Peyer's patch (tissue), 4 donors: ENCODE data around the gene PACSIN2.

Experiments used
- CTCF ChIP-seq, 6 experiments: fragments of 450-650 bp in 4 of 6; fragments of 200-600 bp in 2 of 6; sonication (generic) in 1 of 6; IDR thresholded peaks; one replicate each; pipeline ENCODE4 v1.5.1; 2017 to 2019; ENCODE audit warnings: antibody characterized with exemption in 6 of 6, mild to moderate bottlenecking in 3 of 6, moderate library complexity in 1 of 6
- POLR2A ChIP-seq, 2 donors: fragments of 450-650 bp; IDR thresholded peaks; one replicate each; pipeline ENCODE4 v1.5.1; 2017; ENCODE audit warnings: antibody characterized with exemption in 2 of 2, mild to moderate bottlenecking in 2 of 2, moderate library complexity in 2 of 2

- no peak for TF ChIP-seq POLR2A (IDR thresholded peaks at IDR 0.05)
- TF ChIP-seq CTCF (IDR thresholded peaks at IDR 0.05) = peak in 4 of 6 experiments; percentile 23 to 57 (median 46)
Measured at GRCh38 chr22:43060183-43060582, 45.2 kb upstream of the PACSIN2 start.
